CD4-positive, alpha-beta T cell treated with Interleukin-12 subunit alpha and Interleukin-12 subunit beta, for 1 hour (primary cell): ENCODE results near the gene MFAP4.
"Not testable (repeated sequence)": the region's sequence is repeated elsewhere in the genome, so short reads cannot be mapped to it uniquely, and the experiment has no call there.

Experiments
- DNase-seq: peaks from one replicate; pipeline ENCODE4 v3.0.0-alpha.2; 2020

The MFAP4 gene

GRCh38 chr17:19369107-19369778, 17.7 kb downstream of the MFAP4 start:
- no peak for DNase-seq

GRCh38 chr17:19368229-19368628, 18.8 kb downstream of the MFAP4 start:
- DNase-seq, result no peak

GRCh38 chr17:19366637-19366972, 20.4 kb downstream of the MFAP4 start:
- no peak for DNase-seq

- no peak for DNase-seq
Measured at GRCh38 chr17:19365833-19366636, 21.0 kb downstream of the MFAP4 start.

- no peak for DNase-seq
Measured at GRCh38 chr17:19365499-19365817, 21.5 kb downstream of the MFAP4 start.

- no peak for DNase-seq
Measured at GRCh38 chr17:19364699-19365498, 22.1 kb downstream of the MFAP4 start.

- no peak for DNase-seq
Measured at GRCh38 chr17:19363460-19364035, 23.4 kb downstream of the MFAP4 start.

GRCh38 chr17:19363114-19363438, 23.9 kb downstream of the MFAP4 start:
- no peak for DNase-seq

GRCh38 chr17:19362277-19363113, 24.5 kb downstream of the MFAP4 start, which contains the start of gene B9D1:
B9D1 (minus strand) TSS chr17:19362723; CDS start chr17:19362569, 154 bp downstream.
- DNase-seq, result peak; percentile 96

- DNase-seq, result no peak
Measured at GRCh38 chr17:19361944-19362276, 25.1 kb downstream of the MFAP4 start.

- DNase-seq, result no peak
Measured at GRCh38 chr17:19361326-19361725, 25.7 kb downstream of the MFAP4 start.

GRCh38 chr17:19360772-19361171, 26.2 kb downstream of the MFAP4 start:
- no peak for DNase-seq

GRCh38 chr17:19359856-19360255, 27.1 kb downstream of the MFAP4 start:
- no peak for DNase-seq

- DNase-seq, result no peak
Measured at GRCh38 chr17:19359151-19359550, 27.8 kb downstream of the MFAP4 start.

GRCh38 chr17:19357761-19358160, 29.2 kb downstream of the MFAP4 start:
- no peak for DNase-seq

- no peak for DNase-seq
Measured at GRCh38 chr17:19357351-19357750, 29.6 kb downstream of the MFAP4 start.

- no peak for DNase-seq
Measured at GRCh38 chr17:19354748-19355147, 32.2 kb downstream of the MFAP4 start.

- not testable (repeated sequence) for DNase-seq
Measured at GRCh38 chr17:19353401-19353800, 33.6 kb downstream of the MFAP4 start.

- DNase-seq, result no peak
Measured at GRCh38 chr17:19348806-19349205, 38.2 kb downstream of the MFAP4 start.

GRCh38 chr17:19348081-19348650, 38.8 kb downstream of the MFAP4 start:
- DNase-seq, result no peak

GRCh38 chr17:19347323-19348080, 39.5 kb downstream of the MFAP4 start:
- DNase-seq, result no peak
